A549 (cell line): ENCODE data around the gene FAM156A.

Source experiments
- CHD2 ChIP-seq: fragments of 150-350 bp; IDR thresholded peaks from 2 replicates; pipeline ENCODE4 v1.6.1; 2014; ENCODE audit warnings: low read length; ENCODE audit not compliant: partially characterized antibody
- EP300 ChIP-seq, 2 experiments: fragments of >200 bp; sonication (Bioruptor Twin); formaldehyde crosslinking; IDR thresholded peaks; 2 replicates in 1 of 2; 3 replicates in 1 of 2; pipeline ENCODE4 v1.6.1; 2016 to 2017
- FOSL2 ChIP-seq, 2 experiments: fragments of 450-650 bp in 1 of 2; fragments of >200 bp in 1 of 2; sonication (Bioruptor Twin) in 1 of 2; formaldehyde crosslinking; IDR thresholded peaks; 2 replicates each; pipeline versions ENCODE4 v1.5.0 to v1.6.1; 2016 to 2020; ENCODE audit warnings: mild to moderate bottlenecking in 1 of 2, moderate library complexity in 1 of 2
- HDAC2 ChIP-seq: fragments of 200-600 bp; sonication (generic); IDR thresholded peaks from 2 replicates; pipeline ENCODE4 v1.6.1; 2016
- MAZ ChIP-seq: fragments of 150-350 bp; IDR thresholded peaks from 2 replicates; pipeline ENCODE4 v1.6.1; 2014; ENCODE audit warnings: antibody characterized with exemption, low read depth, low read length, borderline replicate concordance
- POLR2A ChIP-seq: IDR thresholded peaks from 2 replicates; pipeline ENCODE4 v1.6.1; 2012; ENCODE audit warnings: mild to moderate bottlenecking, low read length
- POLR2AphosphoS2 ChIP-seq: conservative IDR thresholded peaks from 2 replicates; pipeline ENCODE4 v1.6.1; 2012; ENCODE audit warnings: low read length, improper control_type of control experiment, inconsistent platforms
- RARB ChIP-seq: fragments of 250-450 bp; sonication (Bioruptor Pico); IDR thresholded peaks from 2 replicates; pipeline ENCODE4 v1.8.0; 2021; ENCODE audit warnings: mild to moderate bottlenecking, moderate library complexity
- RCOR1 ChIP-seq: fragments of 150-350 bp; IDR thresholded peaks from 2 replicates; pipeline ENCODE4 v1.6.1; 2014; ENCODE audit warnings: antibody characterized with exemption, low read length, low read depth
- RFX5 ChIP-seq: fragments of 450-650 bp; IDR thresholded peaks from 2 replicates; pipeline ENCODE4 v1.7.1; 2014; ENCODE audit warnings: antibody characterized with exemption, mild to moderate bottlenecking, moderate library complexity
- SMC3 ChIP-seq: fragments of >200 bp; sonication (Bioruptor Twin); formaldehyde crosslinking; IDR thresholded peaks from 3 replicates; pipeline ENCODE4 v1.6.1; 2018; ENCODE audit warnings: inconsistent platforms
- SREBF2 ChIP-seq: fragments of 450-650 bp; IDR thresholded peaks from 2 replicates; pipeline ENCODE4 v1.6.1; 2014; ENCODE audit warnings: mild to moderate bottlenecking, moderate library complexity
- TF ChIP-seq, protein P1 (sequence below): fragments of >200 bp; sonication (Bioruptor Twin); formaldehyde crosslinking; IDR thresholded peaks from 3 replicates; pipeline ENCODE4 v1.5.1; 2016

DNA sequence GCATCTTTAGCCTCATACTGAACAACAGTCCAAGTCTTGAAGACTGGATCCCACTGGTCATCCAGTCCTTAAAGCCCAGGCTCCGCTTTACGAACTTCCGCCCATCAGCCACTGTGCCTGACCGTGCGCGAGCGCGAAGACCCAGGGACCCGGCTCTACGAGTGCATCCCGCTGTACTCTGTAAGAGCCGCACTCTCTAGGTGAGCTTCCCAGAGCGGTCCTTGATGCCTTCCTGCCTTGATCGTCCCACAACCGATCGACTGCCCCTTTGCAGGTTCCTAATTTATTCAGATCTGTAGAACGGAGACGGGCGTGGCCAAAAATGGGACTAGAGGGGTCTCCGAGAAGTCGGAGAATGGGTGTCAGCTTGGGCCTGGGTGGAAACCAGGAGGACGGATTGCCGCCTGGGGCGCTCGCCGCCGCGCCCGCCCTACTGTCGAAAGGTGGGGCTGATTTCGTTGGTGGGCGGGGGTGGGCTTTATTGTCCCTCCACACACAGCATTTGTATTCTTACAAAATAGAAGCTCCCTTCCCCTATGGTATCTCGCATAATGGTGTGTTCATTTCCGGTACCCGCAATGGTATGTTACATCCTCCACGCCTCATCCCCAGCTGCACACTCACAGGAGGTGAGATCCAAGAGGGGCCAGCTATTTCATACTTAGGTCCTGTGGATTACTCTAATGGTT lies 42.3 kb upstream of the FAM156A start:
- TF ChIP-seq CHD2 (no peak), FOSL2 (IDR thresholded peaks at IDR 0.05) (no peak), FOSL2 (CRISPR knock-in tag; IDR thresholded peaks at IDR 0.05) (no peak), HDAC2 (no peak), POLR2AphosphoS2 (no peak), RFX5 (no peak), POLR2A (no peak), RARB (no peak), EP300 (IDR thresholded peaks at IDR 0.05) (no peak), MAZ (no peak), SREBF2 (no peak), SMC3 (no peak), RCOR1 (no peak)
- TF ChIP-seq, protein P1, sequence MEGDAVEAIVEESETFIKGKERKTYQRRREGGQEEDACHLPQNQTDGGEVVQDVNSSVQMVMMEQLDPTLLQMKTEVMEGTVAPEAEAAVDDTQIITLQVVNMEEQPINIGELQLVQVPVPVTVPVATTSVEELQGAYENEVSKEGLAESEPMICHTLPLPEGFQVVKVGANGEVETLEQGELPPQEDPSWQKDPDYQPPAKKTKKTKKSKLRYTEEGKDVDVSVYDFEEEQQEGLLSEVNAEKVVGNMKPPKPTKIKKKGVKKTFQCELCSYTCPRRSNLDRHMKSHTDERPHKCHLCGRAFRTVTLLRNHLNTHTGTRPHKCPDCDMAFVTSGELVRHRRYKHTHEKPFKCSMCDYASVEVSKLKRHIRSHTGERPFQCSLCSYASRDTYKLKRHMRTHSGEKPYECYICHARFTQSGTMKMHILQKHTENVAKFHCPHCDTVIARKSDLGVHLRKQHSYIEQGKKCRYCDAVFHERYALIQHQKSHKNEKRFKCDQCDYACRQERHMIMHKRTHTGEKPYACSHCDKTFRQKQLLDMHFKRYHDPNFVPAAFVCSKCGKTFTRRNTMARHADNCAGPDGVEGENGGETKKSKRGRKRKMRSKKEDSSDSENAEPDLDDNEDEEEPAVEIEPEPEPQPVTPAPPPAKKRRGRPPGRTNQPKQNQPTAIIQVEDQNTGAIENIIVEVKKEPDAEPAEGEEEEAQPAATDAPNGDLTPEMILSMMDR = no peak
